Activated CD4-positive, alpha-beta T cell treated with anti-CD3 and anti-CD28 coated beads, Interleukin-2, Interleukin-6, amounts not matched to agents 100 ng/mL and 50 ng/mL, durations not matched to agents 16 hours and 8 hours (primary cell): ENCODE data around the gene IGF2.

Source experiments
- DNase-seq: peaks from one replicate; pipeline ENCODE4 v3.0.0-alpha.2; 2020

IGF2 gene

GRCh38 chr11:2122222-2122906 lies 16.8 kb downstream of the IGF2 start:
- DNase-seq, result peak; percentile 20

- no peak for DNase-seq
Measured at GRCh38 chr11:2121227-2122130, 17.7 kb downstream of the IGF2 start.

- no peak for DNase-seq
Measured at GRCh38 chr11:2120359-2121100, 18.7 kb downstream of the IGF2 start.

GRCh38 chr11:2118677-2119076 lies 20.5 kb downstream of the IGF2 start:
- no peak for DNase-seq

GRCh38 chr11:2116680-2117079 lies 22.5 kb downstream of the IGF2 start:
- no peak for DNase-seq

GRCh38 chr11:2115308-2115707 lies 23.9 kb downstream of the IGF2 start:
- DNase-seq, result no peak

- no peak for DNase-seq
Measured at GRCh38 chr11:2114430-2115241, 24.6 kb downstream of the IGF2 start.

- no peak for DNase-seq
Measured at GRCh38 chr11:2113776-2114175, 25.4 kb downstream of the IGF2 start.

GRCh38 chr11:2110521-2110920 lies 28.7 kb downstream of the IGF2 start:
- DNase-seq, result no peak

GRCh38 chr11:2109541-2110019 lies 29.6 kb downstream of the IGF2 start:
- no peak for DNase-seq

- DNase-seq, result no peak
Measured at GRCh38 chr11:2108675-2109491, 30.3 kb downstream of the IGF2 start.

GRCh38 chr11:2107941-2108630 lies 31.1 kb downstream of the IGF2 start:
- DNase-seq, result no peak

- DNase-seq, result no peak
Measured at GRCh38 chr11:2107521-2107920, 31.7 kb downstream of the IGF2 start.

GRCh38 chr11:2106583-2107209 lies 32.5 kb downstream of the IGF2 start:
- no peak for DNase-seq

GRCh38 chr11:2105511-2105910 lies 33.7 kb downstream of the IGF2 start:
- no peak for DNase-seq

GRCh38 chr11:2104524-2105440 lies 34.4 kb downstream of the IGF2 start:
- no peak for DNase-seq

- DNase-seq, result no peak
Measured at GRCh38 chr11:2103668-2104523, 35.3 kb downstream of the IGF2 start.

- DNase-seq, result no peak
Measured at GRCh38 chr11:2102883-2103213, 36.3 kb downstream of the IGF2 start.
